Suprapubic skin (tissue), 4 donors: ENCODE results near the gene TBC1D22A. TPM values are rescaled to one million over a fixed set of nuclear protein-coding genes. Genes with fewer than 3 reads are reported as not detected.
A peak's percentile ranks its signal among the peaks of the same experiment; 100 is the strongest.

ENCODE experiments used
- DNase-seq, 2 donors: peaks; one replicate each; pipeline ENCODE4 v3.0.0-alpha.2; 2019; ENCODE audit warnings: low spot score in 2 of 2
- H3K27ac ChIP-seq: fragments of 200-600 bp; sonication (generic); one replicate; pipeline ENCODE4 v1.5.1; 2019
- H3K27me3 ChIP-seq: fragments of 200-600 bp; sonication (generic); one replicate; pipeline ENCODE4 v1.5.1; 2019
- H3K36me3 ChIP-seq: fragments of 200-600 bp; sonication (generic); one replicate; pipeline ENCODE4 v1.5.1; 2019
- H3K4me1 ChIP-seq: fragments of 200-600 bp; sonication (generic); one replicate; pipeline ENCODE4 v1.5.1; 2019
- H3K4me3 ChIP-seq: fragments of 200-600 bp; sonication (generic); one replicate; pipeline ENCODE4 v1.5.1; 2019; ENCODE audit warnings: mild to moderate bottlenecking
- H3K9me3 ChIP-seq: fragments of 200-600 bp; sonication (generic); one replicate; pipeline ENCODE4 v1.5.1; 2019
- EP300 ChIP-seq: sonication (generic); formaldehyde crosslinking; IDR thresholded peaks from one replicate; pipeline ENCODE4 v1.6.1; 2017; ENCODE audit warnings: antibody characterized with exemption
- POLR2A ChIP-seq, 2 donors: fragments of 450-650 bp; IDR thresholded peaks; one replicate each; pipeline ENCODE4 v1.6.1; 2017; ENCODE audit warnings: antibody characterized with exemption in 2 of 2, mild to moderate bottlenecking in 2 of 2, moderate library complexity in 2 of 2
- POLR2AphosphoS5 ChIP-seq, 3 donors: sonication (generic); formaldehyde crosslinking; IDR thresholded peaks; one replicate each; pipeline ENCODE4 v1.6.1; 2017; ENCODE audit warnings: antibody characterized with exemption in 3 of 3
- WGBS: methylation state at CpG from one replicate; pipeline ENCODE4 v1.1.5; 2018; 5-methylcytosine and 5-hydroxymethylcytosine counted together
- total RNA-seq, 4 donors: library from RNA; depleted of rRNA; stranded (reverse); fragments of >200 nt; gene quantifications; one replicate each; pipeline ENCODE4 v1.1.0, GENCODE V29; 2016
- TF ChIP-seq, protein P1 (sequence below), 2 donors: fragments of 200-600 bp in 1 of 2; fragments of 450-650 bp in 1 of 2; sonication (generic) in 1 of 2; IDR thresholded peaks; one replicate each; pipeline ENCODE4 v1.5.1; 2016 to 2019; ENCODE audit warnings: antibody characterized with exemption in 2 of 2, mild to moderate bottlenecking in 1 of 2, moderate library complexity in 1 of 2

TBC1D22A gene
- total RNA-seq, 4 donors from 2014 or later: 24.8 to 43.2 (median 35.4) TPM

DNA sequence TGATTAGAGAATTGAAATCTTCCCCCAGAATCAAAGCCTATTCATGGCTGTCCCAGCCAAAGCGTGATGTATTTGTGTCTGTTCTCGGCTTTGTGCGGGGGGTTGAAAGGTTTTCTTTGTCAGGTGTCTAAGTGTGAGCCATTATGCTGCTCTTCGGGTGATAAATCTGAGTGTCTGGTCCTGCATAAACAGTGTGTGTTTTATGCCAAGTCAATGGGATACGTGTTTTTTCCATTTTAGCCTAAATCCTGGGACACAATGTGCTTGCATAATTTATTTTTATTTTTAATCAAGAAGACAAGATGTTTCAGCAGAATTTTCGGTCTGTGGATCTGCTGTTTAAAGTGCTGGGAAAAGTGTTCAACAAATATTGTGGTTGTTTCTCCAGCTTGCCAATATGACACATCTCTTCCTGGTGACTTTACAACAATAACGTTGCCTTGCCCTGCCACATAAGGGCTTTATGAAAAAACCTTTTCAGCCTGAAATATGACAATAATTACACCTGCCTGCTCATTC lies 267.8 kb downstream of the TBC1D22A start:
- H3K27ac ChIP-seq: peak overlapping the region; percentile 97
- 59% methylated on average over 7 of the region's 7 CpGs for WGBS

DNA sequence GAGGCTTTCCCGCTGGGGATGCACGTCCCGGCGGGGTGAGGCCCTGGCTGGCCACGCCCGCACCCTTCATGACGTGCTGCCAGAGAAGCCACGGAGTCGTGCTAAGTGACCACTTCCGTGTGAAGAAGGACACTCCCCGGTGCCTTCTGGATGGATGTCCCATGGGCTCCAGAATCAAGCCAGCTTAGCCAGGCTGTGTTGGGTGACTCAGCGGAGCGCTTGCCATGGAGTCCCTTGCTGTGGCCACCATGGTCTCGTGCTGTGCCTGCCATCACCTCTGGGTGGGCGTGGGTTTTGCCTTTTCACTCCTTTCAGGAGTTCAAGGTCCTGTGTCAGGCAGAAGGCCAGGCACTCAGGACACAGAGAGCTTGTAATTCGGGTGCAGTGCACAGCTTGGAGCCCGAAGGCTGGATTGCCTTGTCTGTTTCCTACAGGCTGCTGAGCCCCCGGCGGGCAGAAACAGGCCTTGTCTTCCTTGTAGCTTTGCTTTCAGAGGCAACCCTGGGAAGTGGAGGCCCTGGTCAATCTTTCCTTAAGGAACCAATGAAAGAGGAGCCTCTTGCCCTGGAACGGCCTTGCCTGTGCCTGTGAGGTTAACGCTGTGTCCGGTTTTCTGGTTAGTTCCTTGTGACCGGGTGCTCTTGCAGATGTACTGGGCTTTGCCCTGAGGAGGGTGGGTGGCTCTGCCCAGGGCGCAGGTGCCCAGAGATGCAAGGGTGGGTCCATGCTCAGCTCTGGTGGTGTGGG lies 268.6 kb downstream of the TBC1D22A start:
- DNase-seq: peak in 1 of 2 donors; percentile 72
- 74% methylated on average over 9 of the region's 24 CpGs for WGBS
- Histone ChIP-seq H3K9me3 (no peaks in the 10 kb centered on the region), H3K36me3 (no peaks in the 10 kb centered on the region), H3K4me1 (peaks cover 67% of the 10 kb centered on the region), H3K4me3 (no peak overlapping the region), H3K27me3 (no peaks in the 10 kb centered on the region), H3K27ac (peak overlapping the region; percentile 97)
- TF ChIP-seq POLR2A (IDR thresholded peaks at IDR 0.05): no peak
- TF ChIP-seq POLR2AphosphoS5 (IDR thresholded peaks at IDR 0.05): no peak
- TF ChIP-seq, protein P1, sequence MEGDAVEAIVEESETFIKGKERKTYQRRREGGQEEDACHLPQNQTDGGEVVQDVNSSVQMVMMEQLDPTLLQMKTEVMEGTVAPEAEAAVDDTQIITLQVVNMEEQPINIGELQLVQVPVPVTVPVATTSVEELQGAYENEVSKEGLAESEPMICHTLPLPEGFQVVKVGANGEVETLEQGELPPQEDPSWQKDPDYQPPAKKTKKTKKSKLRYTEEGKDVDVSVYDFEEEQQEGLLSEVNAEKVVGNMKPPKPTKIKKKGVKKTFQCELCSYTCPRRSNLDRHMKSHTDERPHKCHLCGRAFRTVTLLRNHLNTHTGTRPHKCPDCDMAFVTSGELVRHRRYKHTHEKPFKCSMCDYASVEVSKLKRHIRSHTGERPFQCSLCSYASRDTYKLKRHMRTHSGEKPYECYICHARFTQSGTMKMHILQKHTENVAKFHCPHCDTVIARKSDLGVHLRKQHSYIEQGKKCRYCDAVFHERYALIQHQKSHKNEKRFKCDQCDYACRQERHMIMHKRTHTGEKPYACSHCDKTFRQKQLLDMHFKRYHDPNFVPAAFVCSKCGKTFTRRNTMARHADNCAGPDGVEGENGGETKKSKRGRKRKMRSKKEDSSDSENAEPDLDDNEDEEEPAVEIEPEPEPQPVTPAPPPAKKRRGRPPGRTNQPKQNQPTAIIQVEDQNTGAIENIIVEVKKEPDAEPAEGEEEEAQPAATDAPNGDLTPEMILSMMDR (IDR thresholded peaks at IDR 0.05): no peak
- no peak for TF ChIP-seq EP300

More for the DNA sequence above, 267.8 kb downstream of the TBC1D22A start:
- DNase-seq: no peak
- Histone ChIP-seq H3K27me3 (no peaks in the 10 kb centered on the region), H3K4me3 (no peak overlapping the region), H3K36me3 (no peaks in the 10 kb centered on the region), H3K9me3 (no peaks in the 10 kb centered on the region), H3K4me1 (peaks cover 59% of the 10 kb centered on the region)
- TF ChIP-seq EP300 (no peak), POLR2A (IDR thresholded peaks at IDR 0.05) (no peak), POLR2AphosphoS5 (IDR thresholded peaks at IDR 0.05) (no peak)
- TF ChIP-seq, protein P1 (IDR thresholded peaks at IDR 0.05): no peak

DNA sequence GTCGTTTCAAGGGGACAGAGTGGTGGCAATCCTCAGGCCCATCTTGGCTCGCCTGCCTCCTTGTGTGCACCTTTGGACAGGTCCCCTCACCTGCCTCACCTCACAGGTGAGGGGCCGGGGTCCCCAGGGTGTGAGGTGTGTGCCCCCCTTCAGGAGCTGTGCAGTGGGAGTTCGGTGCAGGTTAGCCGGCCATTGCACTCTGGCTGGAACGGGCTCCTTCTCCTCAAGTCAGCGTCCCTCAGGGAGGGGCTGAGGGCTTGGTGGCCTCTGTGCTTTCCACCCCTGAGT lies 269.1 kb downstream of the TBC1D22A start:
- Histone ChIP-seq H3K27me3 (no peaks in the 10 kb centered on the region), H3K4me1 (peaks cover 67% of the 10 kb centered on the region), H3K9me3 (no peaks in the 10 kb centered on the region), H3K4me3 (no peak overlapping the region), H3K36me3 (no peaks in the 10 kb centered on the region), H3K27ac (peak overlapping the region; percentile 97)
- TF ChIP-seq EP300: no peak
- TF ChIP-seq, protein P1 (IDR thresholded peaks at IDR 0.05): no peak
- TF ChIP-seq POLR2AphosphoS5 (IDR thresholded peaks at IDR 0.05): no peak
- TF ChIP-seq POLR2A (IDR thresholded peaks at IDR 0.05): no peak
- peak in 1 of 2 donors; percentile 52 for DNase-seq
- WGBS: 84% methylated on average over 6 of the region's 7 CpGs

DNA sequence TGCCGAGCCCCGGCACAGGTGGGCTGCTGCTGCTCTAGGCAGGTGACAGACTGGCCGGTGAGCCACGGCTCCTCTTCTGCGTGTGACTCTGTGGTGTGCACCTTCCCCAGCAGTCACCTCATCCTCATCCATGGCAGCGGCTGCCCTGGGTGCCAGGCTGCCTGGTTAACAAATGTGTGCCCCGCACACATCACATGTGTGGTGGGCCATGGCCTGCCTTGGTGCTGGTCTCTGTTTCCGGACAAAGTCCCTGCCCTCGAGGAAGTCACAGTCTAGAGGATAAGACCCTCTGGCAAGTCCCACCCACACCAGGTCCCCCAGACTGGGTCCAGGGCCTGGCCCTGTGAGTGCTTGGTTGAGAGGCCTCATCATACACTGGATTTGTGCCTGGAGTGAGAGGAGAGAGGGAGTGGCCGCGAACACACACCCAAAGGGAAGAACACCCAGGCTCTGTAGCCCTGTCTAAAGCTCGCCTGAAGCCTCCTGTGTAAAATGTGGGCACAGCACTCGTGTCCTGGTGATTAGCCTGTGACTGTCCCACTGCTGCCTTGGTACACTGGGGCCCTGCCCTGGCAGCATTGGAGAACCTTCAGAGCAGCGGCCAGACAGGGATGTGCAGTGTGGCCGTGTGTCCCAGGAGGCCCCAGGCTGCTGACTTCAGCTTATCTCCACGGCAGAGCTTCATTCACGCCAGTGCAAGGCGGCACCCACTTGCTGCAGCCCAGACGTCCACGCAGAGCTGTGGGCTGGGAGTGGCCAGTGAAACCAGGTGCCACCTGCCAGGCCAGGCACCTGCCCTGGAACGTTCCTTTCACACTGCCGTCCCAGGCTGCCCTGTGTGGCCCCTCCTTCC lies 269.9 kb downstream of the TBC1D22A start:
- no peaks in the 10 kb centered on the region for H3K9me3 ChIP-seq
- H3K27me3 ChIP-seq: no peaks in the 10 kb centered on the region
- H3K36me3 ChIP-seq: peaks cover 2% of the 10 kb centered on the region
- WGBS: 61% methylated on average over 19 of the region's 22 CpGs
- DNase-seq: peak in 1 of 2 donors; percentile 64
- peaks cover 67% of the 10 kb centered on the region for H3K4me1 ChIP-seq
- TF ChIP-seq POLR2AphosphoS5 (IDR thresholded peaks at IDR 0.05): no peak
- no peak for TF ChIP-seq EP300
- TF ChIP-seq, protein P1 (IDR thresholded peaks at IDR 0.05): no peak
- no peak for TF ChIP-seq POLR2A (IDR thresholded peaks at IDR 0.05)
- peak overlapping the region; percentile 21 for H3K4me3 ChIP-seq
- peak overlapping the region; percentile 97 for H3K27ac ChIP-seq
